Skeletal muscle satellite cell (primary cell): ENCODE results near the gene NTMT2.

Source experiments
- H3K27me3 ChIP-seq: 2 replicates; pipeline ENCODE4 v1.7.0; 2013; ENCODE audit warnings: low read length; ENCODE audit not compliant: control insufficient read depth, insufficient read depth
- H3K36me3 ChIP-seq: 2 replicates; pipeline ENCODE4 v1.7.0; 2013; ENCODE audit warnings: mild to moderate bottlenecking, control low read depth, low read length; ENCODE audit not compliant: insufficient read depth
- H3K4me1 ChIP-seq: 2 replicates; pipeline ENCODE4 v1.7.0; 2013; ENCODE audit warnings: low read length; ENCODE audit not compliant: control insufficient read depth, insufficient read depth
- H3K4me2 ChIP-seq: 2 replicates; pipeline ENCODE4 v1.7.0; 2013; ENCODE audit warnings: mild to moderate bottlenecking, low read length
- H3K4me3 ChIP-seq: 2 replicates; pipeline ENCODE4 v1.7.0; 2013; ENCODE audit warnings: low read length
- H3K9ac ChIP-seq: 2 replicates; pipeline ENCODE4 v1.7.0; 2013; ENCODE audit warnings: mild to moderate bottlenecking, low read depth, low read length, moderate library complexity
- H3K9me3 ChIP-seq: replicated peaks from 2 replicates; pipeline ENCODE4 v1.7.0; 2013; ENCODE audit warnings: mild to moderate bottlenecking, control low read depth, low read length

The NTMT2 gene

DNA sequence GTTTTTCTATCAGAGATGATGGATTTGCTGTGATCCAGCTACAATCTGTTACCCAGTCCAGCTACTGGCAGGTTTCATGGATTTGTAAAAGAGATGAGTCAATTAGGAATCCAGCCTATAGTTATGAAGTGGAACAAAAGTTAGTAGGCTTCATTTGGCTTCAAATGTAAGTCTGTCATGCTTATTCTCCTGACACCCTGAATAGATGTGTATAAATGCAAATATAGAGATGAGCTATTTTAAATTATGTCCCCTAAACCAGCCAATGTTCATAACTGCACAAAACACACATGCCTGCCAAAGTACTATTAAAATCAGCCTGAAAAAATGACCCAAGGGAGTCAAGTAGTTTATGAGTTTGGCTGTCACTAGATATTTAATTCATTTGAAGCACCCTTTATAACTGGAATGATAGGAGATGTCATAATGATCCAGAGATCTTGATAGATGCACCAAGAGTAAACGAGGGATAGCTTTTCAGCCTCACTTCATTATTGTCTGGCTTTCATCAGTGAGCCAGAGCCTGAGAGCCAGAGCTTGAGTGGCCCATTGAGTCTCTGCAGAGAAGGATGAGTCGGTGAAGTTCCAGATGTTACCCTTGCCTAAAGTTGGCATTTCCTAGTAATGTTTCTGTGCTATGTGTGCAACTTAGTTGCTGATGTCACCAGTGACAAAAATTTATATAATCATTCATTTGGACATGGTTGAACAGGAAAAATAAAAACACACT lies 11.8 kb upstream of the NTMT2 start:
- Histone ChIP-seq H3K4me1 (no peaks in the 10 kb centered on the region), H3K4me2 (no peak overlapping the region), H3K36me3 (no peaks in the 10 kb centered on the region), H3K27me3 (no peaks in the 10 kb centered on the region), H3K4me3 (no peak overlapping the region), H3K9me3 (no peaks in the 10 kb centered on the region), H3K9ac (no peak overlapping the region)

DNA sequence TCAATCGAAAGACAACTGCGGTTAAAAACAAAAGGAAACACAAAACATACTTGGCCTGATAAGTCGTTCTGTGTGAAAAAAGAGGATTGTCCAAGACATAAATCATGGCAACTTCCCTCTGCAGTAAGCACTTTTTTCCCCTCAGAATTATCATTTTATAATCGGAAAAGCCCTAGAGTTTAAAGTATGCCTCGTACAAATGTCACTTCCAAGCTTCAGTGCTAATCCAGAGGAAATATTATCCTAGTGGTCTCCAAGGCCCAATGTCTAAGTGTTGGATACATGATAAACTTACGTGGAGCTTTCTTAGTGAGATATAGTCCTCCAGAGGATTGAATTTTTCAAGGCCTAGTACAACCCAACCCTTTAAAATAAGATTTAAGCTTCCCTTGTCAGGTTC lies 11.2 kb upstream of the NTMT2 start:
- no peak overlapping the region for H3K9ac ChIP-seq
- no peaks in the 10 kb centered on the region for H3K36me3 ChIP-seq
- no peaks in the 10 kb centered on the region for H3K27me3 ChIP-seq
- no peak overlapping the region for H3K4me2 ChIP-seq
- H3K4me3 ChIP-seq = no peak overlapping the region
- H3K4me1 ChIP-seq = no peaks in the 10 kb centered on the region
- no peaks in the 10 kb centered on the region for H3K9me3 ChIP-seq

- no peaks in the 10 kb centered on the region for H3K27me3 ChIP-seq
- no peaks in the 10 kb centered on the region for H3K36me3 ChIP-seq
- no peak overlapping the region for H3K4me2 ChIP-seq
- H3K9ac ChIP-seq = no peak overlapping the region
- H3K4me1 ChIP-seq = no peaks in the 10 kb centered on the region
- no peaks in the 10 kb centered on the region for H3K9me3 ChIP-seq
- H3K4me3 ChIP-seq = no peak overlapping the region
These were observed 5.4 kb upstream of the NTMT2 start for GRCh38 chr1:170140371-170140770.

- H3K4me1 ChIP-seq = no peaks in the 10 kb centered on the region
- no peak overlapping the region for H3K4me3 ChIP-seq
- H3K27me3 ChIP-seq = no peaks in the 10 kb centered on the region
- H3K4me2 ChIP-seq = no peak overlapping the region
- H3K36me3 ChIP-seq = no peaks in the 10 kb centered on the region
- H3K9ac ChIP-seq = no peak overlapping the region
- no peaks in the 10 kb centered on the region for H3K9me3 ChIP-seq
These were observed 698 bp upstream of the NTMT2 start for GRCh38 chr1:170145061-170145460.

DNA sequence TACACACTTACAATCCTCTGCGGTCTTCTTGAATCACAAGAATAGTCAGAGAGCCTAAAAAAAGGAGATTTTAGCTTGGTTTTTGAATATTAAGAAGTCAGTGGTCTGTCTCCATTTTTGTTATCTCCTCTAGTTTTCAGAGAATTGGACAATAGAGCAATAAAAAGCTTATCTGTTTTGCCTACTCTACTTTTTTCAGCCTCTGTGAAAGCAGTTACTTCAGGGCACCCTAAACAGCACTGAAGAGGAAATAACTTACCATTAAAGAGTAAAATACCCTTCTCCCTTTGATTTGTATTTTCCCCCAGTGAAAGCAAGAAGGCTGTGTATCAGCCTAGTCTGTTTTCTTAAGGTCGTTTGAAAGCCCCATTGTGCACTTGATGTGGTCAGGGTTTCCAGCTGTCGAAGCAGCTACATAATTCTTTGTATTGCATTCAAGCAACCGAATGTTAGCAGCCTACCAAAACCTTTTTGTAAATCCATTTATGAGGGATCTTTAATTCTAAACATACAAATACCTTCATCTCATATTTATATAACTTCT lies 1.0 kb downstream of the NTMT2 start:
- Histone ChIP-seq H3K4me1 (no peaks in the 10 kb centered on the region), H3K9me3 (no peaks in the 10 kb centered on the region), H3K4me2 (no peak overlapping the region), H3K4me3 (no peak overlapping the region), H3K9ac (no peak overlapping the region), H3K36me3 (no peaks in the 10 kb centered on the region), H3K27me3 (no peaks in the 10 kb centered on the region)

GRCh38 chr1:170149241-170149640 lies 3.5 kb downstream of the NTMT2 start:
- no peak overlapping the region for H3K9ac ChIP-seq
- H3K9me3 ChIP-seq = no peaks in the 10 kb centered on the region
- no peak overlapping the region for H3K4me2 ChIP-seq
- H3K4me3 ChIP-seq = no peak overlapping the region
- no peaks in the 10 kb centered on the region for H3K27me3 ChIP-seq
- H3K4me1 ChIP-seq = no peaks in the 10 kb centered on the region
- no peaks in the 10 kb centered on the region for H3K36me3 ChIP-seq

DNA sequence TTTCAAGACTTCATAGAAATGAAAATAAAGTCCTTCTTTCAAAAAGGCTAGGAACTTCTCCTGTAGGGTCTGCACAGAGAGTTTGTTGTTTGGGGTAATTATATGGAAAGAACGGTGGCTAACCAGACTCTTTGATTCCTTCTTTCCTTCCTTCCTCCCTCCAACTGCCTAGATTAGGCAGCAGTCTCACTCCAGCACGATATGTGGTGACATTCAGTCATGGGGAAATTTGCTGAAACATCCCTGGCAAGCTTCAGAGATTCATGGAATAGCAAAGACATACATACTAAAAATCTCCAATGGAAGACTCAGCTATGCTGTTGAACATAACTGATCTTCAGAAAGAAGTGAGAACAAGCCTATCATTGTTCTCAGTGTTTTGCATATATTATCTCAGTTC lies 4.3 kb downstream of the NTMT2 start:
- Histone ChIP-seq H3K9me3 (no peaks in the 10 kb centered on the region), H3K4me1 (no peaks in the 10 kb centered on the region), H3K4me2 (no peak overlapping the region), H3K9ac (no peak overlapping the region), H3K27me3 (no peaks in the 10 kb centered on the region), H3K4me3 (no peak overlapping the region), H3K36me3 (no peaks in the 10 kb centered on the region)

DNA sequence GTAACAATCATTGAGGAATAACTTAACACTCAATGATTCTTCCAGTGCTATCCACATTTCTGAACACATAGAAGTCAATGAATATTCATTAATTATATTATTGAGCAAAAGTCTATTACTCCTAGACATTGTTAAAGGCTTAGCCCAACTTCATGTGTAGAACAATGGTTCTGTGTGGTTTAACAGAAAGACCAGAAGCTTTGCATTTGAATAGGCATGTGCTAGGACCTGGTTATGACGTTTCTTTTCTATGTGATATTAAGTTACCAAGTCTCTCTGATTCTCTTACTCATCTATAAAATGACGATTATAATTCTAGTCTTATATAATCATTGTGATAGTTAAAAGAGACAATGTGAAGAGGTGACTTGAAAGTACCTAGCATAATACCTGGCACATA lies 5.2 kb downstream of the NTMT2 start:
- Histone ChIP-seq H3K4me2 (no peak overlapping the region), H3K9me3 (no peaks in the 10 kb centered on the region), H3K27me3 (no peaks in the 10 kb centered on the region), H3K4me3 (no peak overlapping the region), H3K9ac (no peak overlapping the region), H3K4me1 (no peaks in the 10 kb centered on the region), H3K36me3 (no peaks in the 10 kb centered on the region)

- no peak overlapping the region for H3K4me3 ChIP-seq
- H3K27me3 ChIP-seq = no peaks in the 10 kb centered on the region
- no peak overlapping the region for H3K9ac ChIP-seq
- no peak overlapping the region for H3K4me2 ChIP-seq
- H3K9me3 ChIP-seq = no peaks in the 10 kb centered on the region
- no peaks in the 10 kb centered on the region for H3K4me1 ChIP-seq
- no peaks in the 10 kb centered on the region for H3K36me3 ChIP-seq
These were observed 7.7 kb downstream of the NTMT2 start for GRCh38 chr1:170153417-170153816.

GRCh38 chr1:170155055-170155454 lies 9.3 kb downstream of the NTMT2 start:
- Histone ChIP-seq H3K36me3 (no peaks in the 10 kb centered on the region), H3K4me1 (no peaks in the 10 kb centered on the region), H3K9ac (no peak overlapping the region), H3K9me3 (no peaks in the 10 kb centered on the region), H3K27me3 (no peaks in the 10 kb centered on the region), H3K4me2 (no peak overlapping the region), H3K4me3 (no peak overlapping the region)

DNA sequence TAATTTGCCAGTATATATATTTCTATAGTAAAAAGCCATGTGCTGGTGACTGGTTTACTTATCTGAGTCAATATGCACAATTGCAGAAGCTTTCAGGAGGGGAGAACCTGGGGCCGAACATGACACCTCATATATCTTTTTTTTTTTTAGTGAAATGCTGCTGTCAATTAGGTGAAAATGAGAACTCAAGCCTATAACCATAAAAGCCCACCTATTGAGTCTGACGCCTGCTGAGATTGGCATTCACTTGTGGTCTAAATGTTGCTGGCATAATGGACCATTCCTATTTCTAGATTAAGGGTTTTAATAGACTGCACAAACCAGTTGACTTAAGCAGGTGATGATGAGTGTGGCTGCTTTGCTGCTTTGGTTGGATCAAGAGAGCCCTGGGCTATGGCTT lies 10.8 kb downstream of the NTMT2 start:
- no peaks in the 10 kb centered on the region for H3K36me3 ChIP-seq
- no peak overlapping the region for H3K4me3 ChIP-seq
- H3K9ac ChIP-seq = no peak overlapping the region
- H3K4me1 ChIP-seq = no peaks in the 10 kb centered on the region
- no peaks in the 10 kb centered on the region for H3K27me3 ChIP-seq
- H3K4me2 ChIP-seq = no peak overlapping the region
- no peaks in the 10 kb centered on the region for H3K9me3 ChIP-seq

DNA sequence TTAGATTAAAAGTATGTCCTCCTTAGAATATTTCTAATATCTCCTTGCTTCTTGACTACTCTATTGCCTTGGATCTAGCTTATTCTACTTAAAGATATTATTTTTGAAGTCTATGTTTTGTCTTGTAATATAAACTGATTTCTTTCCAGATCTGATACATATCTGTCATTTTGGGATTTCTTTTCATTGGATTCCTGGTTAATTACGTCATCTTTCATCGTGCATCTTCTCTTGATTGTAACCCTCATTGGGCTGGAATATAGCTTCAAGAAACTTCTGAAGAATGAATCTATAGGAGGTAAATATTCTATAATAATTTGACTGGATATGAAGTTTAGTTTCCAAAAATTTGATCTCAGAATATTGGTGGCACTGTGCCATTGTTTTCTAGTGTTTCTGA lies 12.1 kb downstream of the NTMT2 start:
- no peaks in the 10 kb centered on the region for H3K9me3 ChIP-seq
- H3K36me3 ChIP-seq = no peaks in the 10 kb centered on the region
- H3K4me1 ChIP-seq = no peaks in the 10 kb centered on the region
- H3K4me3 ChIP-seq = no peak overlapping the region
- no peaks in the 10 kb centered on the region for H3K27me3 ChIP-seq
- no peak overlapping the region for H3K9ac ChIP-seq
- no peak overlapping the region for H3K4me2 ChIP-seq
